ENCODE results near the gene PRRC2B. TPM values are rescaled to one million over a fixed set of nuclear protein-coding genes. Genes with fewer than 3 reads are reported as not detected.

The PRRC2B gene
- total RNA-seq, 6 experiments from 2014 or later: 130 to 173 (median 145) TPM

DNA sequence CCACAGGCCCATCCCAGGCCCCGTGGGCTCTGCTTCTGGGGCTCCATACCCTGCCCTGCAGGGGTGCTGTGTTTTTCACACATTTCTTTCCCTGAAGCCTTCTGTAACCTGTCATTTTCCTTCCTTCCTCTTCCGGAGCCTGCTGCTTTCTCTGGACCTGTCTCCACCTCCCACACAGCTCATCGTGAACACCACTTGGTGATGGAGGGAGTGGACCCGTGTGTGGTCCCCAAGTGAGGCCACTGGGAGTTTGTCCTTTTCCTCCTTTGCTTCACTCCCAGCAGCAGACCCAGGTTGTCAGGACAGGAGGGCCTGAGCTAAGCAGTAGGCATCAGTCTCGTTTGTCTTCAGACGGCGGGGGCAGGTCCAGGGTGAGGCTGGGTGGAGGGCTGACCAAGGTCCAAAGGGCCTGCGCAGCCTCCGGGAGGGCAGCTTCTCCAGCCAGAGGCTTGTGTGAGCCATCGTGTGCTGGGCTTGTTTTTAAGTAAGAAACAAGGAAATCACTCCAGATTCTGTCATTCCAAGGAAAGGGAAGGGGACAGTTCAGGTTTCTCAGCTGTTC is 103.0 kb downstream of the PRRC2B start:
- no peak for DNase-seq
- TF ChIP-seq, protein P1, sequence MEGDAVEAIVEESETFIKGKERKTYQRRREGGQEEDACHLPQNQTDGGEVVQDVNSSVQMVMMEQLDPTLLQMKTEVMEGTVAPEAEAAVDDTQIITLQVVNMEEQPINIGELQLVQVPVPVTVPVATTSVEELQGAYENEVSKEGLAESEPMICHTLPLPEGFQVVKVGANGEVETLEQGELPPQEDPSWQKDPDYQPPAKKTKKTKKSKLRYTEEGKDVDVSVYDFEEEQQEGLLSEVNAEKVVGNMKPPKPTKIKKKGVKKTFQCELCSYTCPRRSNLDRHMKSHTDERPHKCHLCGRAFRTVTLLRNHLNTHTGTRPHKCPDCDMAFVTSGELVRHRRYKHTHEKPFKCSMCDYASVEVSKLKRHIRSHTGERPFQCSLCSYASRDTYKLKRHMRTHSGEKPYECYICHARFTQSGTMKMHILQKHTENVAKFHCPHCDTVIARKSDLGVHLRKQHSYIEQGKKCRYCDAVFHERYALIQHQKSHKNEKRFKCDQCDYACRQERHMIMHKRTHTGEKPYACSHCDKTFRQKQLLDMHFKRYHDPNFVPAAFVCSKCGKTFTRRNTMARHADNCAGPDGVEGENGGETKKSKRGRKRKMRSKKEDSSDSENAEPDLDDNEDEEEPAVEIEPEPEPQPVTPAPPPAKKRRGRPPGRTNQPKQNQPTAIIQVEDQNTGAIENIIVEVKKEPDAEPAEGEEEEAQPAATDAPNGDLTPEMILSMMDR (IDR thresholded peaks at IDR 0.05): no peak
- Mint-ChIP-seq H3K9me3 (no peaks in the 10 kb centered on the region), H3K36me3 (ENCODE audit: low read depth) (peaks cover 18% of the 10 kb centered on the region), H3K27ac (no peak overlapping the region), H3K4me1 (ENCODE audit: low read depth) (peaks cover 15% of the 10 kb centered on the region), H3K27me3 (ENCODE audit: insufficient read depth) (peaks cover 13% of the 10 kb centered on the region), H3K4me3 (no peak overlapping the region)

DNA sequence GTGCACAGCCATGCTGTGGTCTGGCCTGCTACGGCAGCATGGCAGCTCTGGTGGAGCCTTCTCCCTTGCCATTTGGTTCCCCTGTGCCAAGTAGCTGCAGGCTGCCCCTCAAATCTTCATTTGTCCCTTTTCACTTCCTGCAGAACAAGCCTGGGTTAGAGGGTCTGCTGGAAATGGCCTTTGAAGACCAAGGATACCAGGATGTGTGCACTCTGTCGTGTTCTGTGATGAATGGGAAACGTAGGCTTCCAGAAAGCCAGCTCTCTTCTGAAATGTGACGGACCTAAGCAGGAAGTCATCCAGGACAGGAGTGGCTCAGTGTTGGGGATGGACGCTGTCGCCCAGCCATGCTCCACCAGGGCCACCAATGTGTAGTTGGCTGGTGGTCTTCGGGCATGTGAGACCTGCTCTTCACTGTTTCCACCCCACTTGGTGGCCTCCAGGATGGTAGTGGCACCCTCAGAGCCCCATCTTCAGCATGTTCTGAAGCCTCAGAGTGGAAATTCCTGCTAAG is 105.4 kb downstream of the PRRC2B start:
- H3K9me3 Mint-ChIP-seq: peaks cover 10% of the 10 kb centered on the region; the same call in 1 of the 2 replicates

DNA sequence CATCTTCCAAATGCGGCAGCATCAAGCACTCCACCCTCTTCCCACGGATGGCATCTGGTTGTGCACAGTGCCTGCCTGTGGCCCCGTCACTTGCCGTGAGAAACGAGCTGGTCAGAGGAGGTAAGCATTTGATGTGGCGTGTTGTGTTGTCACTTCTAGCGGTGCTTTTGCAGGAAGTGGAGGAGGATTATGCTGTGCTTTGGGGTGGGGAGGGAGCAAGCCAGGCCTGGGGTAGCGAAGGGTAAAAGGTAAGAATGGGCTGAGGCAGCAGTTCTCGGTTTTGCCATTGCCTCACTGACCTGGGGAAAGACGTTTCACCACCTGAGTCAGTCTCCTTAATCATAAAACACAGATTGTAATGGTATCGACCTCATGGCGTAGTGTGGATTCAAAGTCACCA is 106.5 kb downstream of the PRRC2B start:
- Mint-ChIP-seq H3K36me3 (ENCODE audit: low read depth) (peaks cover 19% of the 10 kb centered on the region), H3K4me1 (ENCODE audit: low read depth) (peaks cover 32% of the 10 kb centered on the region), H3K27me3 (ENCODE audit: insufficient read depth) (peaks cover 26% of the 10 kb centered on the region), H3K9me3 (peaks cover 10% of the 10 kb centered on the region; the same call in 1 of the 2 replicates), H3K27ac (peak overlapping the region; percentile 67; the same call in 1 of the 2 replicates), H3K4me3 (no peak overlapping the region)
- TF ChIP-seq, protein P1 (IDR thresholded peaks at IDR 0.05): no peak
- no peak for DNase-seq

More for the DNA sequence above, 105.4 kb downstream of the PRRC2B start:
- Mint-ChIP-seq H3K27me3 (ENCODE audit: insufficient read depth) (peaks cover 29% of the 10 kb centered on the region), H3K27ac (no peak overlapping the region), H3K4me1 (ENCODE audit: low read depth) (peaks cover 27% of the 10 kb centered on the region), H3K4me3 (no peak overlapping the region), H3K36me3 (ENCODE audit: low read depth) (peaks cover 20% of the 10 kb centered on the region)
- TF ChIP-seq, protein P1 (IDR thresholded peaks at IDR 0.05): no peak
- DNase-seq: no peak

DNA sequence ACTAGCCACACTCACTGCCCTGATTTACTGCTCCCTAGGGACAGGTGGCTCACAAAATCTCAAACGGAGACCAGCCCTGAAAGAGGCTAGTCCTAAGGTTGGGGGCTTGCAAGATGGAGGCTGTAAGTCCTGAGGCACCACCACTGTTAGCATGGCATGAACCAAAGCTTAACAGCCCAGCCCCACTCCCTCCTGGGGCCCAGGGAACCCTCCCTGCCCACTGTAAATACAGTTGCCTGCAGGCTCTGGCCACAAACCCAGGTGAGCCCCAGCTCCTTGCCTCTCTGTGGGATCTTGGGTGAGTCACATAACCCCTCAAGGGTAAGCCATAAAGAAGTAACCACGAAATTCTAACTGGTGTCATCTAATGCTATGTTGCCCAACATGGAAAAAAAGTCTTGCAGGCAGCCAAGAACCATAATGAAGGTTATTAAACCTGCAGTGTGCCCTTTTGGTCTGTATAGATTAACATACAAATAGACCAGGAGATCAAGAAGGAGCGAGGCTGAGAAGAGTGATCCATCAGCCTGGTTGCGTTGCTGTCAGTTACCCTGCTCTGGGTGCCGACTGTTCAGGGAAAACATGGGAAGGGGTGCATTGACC is 107.2 kb downstream of the PRRC2B start:
- Mint-ChIP-seq H3K4me1 (ENCODE audit: low read depth) (peaks cover 32% of the 10 kb centered on the region), H3K4me3 (peak overlapping the region; percentile 80), H3K9me3 (peaks cover 10% of the 10 kb centered on the region; the same call in 1 of the 2 replicates), H3K27me3 (ENCODE audit: insufficient read depth) (peaks cover 26% of the 10 kb centered on the region), H3K36me3 (ENCODE audit: low read depth) (peaks cover 20% of the 10 kb centered on the region), H3K27ac (peak overlapping the region; percentile 67)
- TF ChIP-seq, protein P1 (IDR thresholded peaks at IDR 0.05): no peak
- peak; percentile 81 for DNase-seq

DNA sequence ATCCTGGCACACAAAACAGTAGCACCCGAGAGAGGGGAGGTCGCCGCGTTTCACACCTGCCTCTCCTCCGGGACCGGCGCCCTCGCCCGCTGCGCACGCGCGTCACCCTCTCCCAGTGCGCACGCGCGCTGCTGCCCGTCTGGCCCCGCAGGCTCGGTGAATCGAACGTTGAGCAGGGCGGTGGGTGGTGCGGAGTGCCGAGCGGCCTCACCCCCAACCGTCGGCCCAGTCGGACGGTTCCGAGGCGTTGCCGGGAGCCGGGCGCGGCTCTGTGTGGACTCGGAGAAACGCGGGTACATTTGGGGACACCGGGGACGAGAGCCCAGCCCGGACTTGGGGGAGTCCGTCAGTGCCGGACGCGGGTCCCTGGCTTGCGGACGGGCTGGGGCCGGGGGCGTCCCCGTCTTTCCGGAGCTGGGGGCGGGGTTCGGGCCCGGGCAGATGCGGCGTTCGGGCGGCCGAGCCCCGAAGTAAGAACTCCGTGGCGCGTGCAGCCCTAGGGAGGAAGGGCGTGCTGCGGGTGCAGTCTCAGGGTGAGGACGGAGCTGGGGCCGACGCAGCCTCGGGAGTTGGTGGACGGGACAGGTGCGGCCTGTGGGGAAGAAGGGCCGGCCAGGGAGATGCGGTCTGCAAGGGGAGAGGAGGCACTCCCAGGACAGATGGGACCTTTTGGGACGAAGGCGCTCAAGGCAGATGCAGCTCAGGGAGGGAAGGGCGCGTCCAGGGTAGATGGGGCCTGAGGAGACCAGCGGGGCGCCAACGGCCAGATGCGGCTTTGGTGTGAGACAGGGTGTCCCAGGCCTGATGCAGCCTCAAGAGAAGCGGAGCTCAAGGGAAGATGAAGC is 109.1 kb downstream of the PRRC2B start, which contains the start of gene POMT1:
POMT1 (plus strand) TSS at position 138 of the 845 bp plus-strand sequence. CDS start 1,301 bp downstream, outside the sequence.
- Mint-ChIP-seq H3K9me3 (peaks cover 10% of the 10 kb centered on the region; the same call in 1 of the 2 replicates), H3K4me1 (ENCODE audit: low read depth) (peaks cover 32% of the 10 kb centered on the region), H3K36me3 (ENCODE audit: low read depth) (peaks cover 27% of the 10 kb centered on the region), H3K4me3 (peak within 1 kb of the TSS; percentile 98), H3K27me3 (ENCODE audit: insufficient read depth) (peaks cover 26% of the 10 kb centered on the region), H3K27ac (peak within 1 kb of the TSS; percentile 75)
- TF ChIP-seq, protein P1 (IDR thresholded peaks at IDR 0.05): no peak
- DNase-seq: peak; percentile 71
